Heart right ventricle (tissue), 16 donors: Measurements from ENCODE around the gene EPO. TPM values are rescaled to one million over a fixed set of nuclear protein-coding genes. Genes with fewer than 3 reads are reported as not detected.
"Not testable (repeated sequence)": the region's sequence is repeated elsewhere in the genome, so short reads cannot be mapped to it uniquely, and the experiment has no call there.

ENCODE experiments used
- ATAC-seq, 8 donors: fragments of 200-7000 bp; cut with Tn5 transposase; one replicate each; pipeline ENCODE4 v1.9.1; 2020; ENCODE audit warnings: mild to moderate bottlenecking in 8 of 8, moderate library complexity in 8 of 8, moderate number of reproducible peaks in 1 of 8
- DNase-seq, 2 donors: peaks; one replicate each; pipeline ENCODE4 v3.0.0-alpha.2; 2020
- H3K27ac ChIP-seq, 10 donors: fragments of 200-600 bp; sonication (generic) in 2 of 10; one replicate each; pipeline versions ENCODE4 v1.5.0 to v1.8.0; 2020 to 2022; ENCODE audit warnings: mild to moderate bottlenecking in 3 of 10
- H3K27me3 ChIP-seq, 7 donors: fragments of 200-600 bp; one replicate each; pipeline ENCODE4 v1.8.0; 2021 to 2022; ENCODE audit warnings: mild to moderate bottlenecking in 2 of 7
- H3K36me3 ChIP-seq, 9 donors: fragments of 200-600 bp; sonication (generic) in 1 of 9; one replicate each; pipeline versions ENCODE4 v1.5.0 to v1.8.0; 2020 to 2022; ENCODE audit warnings: mild to moderate bottlenecking in 2 of 9
- H3K4me1 ChIP-seq, 9 donors: fragments of 200-600 bp; sonication (generic) in 1 of 9; one replicate each; pipeline versions ENCODE4 v1.5.0 to v1.8.0; 2020 to 2022; ENCODE audit warnings: mild to moderate bottlenecking in 4 of 9
- H3K4me3 ChIP-seq, 10 donors: fragments of 200-600 bp; sonication (generic) in 2 of 10; one replicate each; pipeline versions ENCODE4 v1.5.0 to v1.8.0; 2020 to 2022; ENCODE audit warnings: mild to moderate bottlenecking in 7 of 10, moderate library complexity in 2 of 10
- H3K9me3 ChIP-seq, 11 donors: fragments of 200-600 bp in 10 of 11; sonication (generic) in 2 of 11; one replicate each; pipeline versions ENCODE4 v1.5.0 to v1.8.0; 2013 to 2022; ENCODE audit warnings: mild to moderate bottlenecking in 2 of 11, control low read depth in 1 of 11, moderate library complexity in 1 of 11
- WGBS, 2 donors: extraction: QIAGEN DNeasy Blood & Tissue Kit; methylation state at CpG; one replicate each; pipeline ENCODE4 v1.1.7; 2013; ENCODE audit warnings: inconsistent platforms in 1 of 2; 5-methylcytosine and 5-hydroxymethylcytosine counted together
- intact Hi-C, 10 donors: fragments of 100-400 bp; cut with DNase I; formaldehyde crosslinking; loops; one replicate each; pipeline versions ENCODE4 v1.11.1 to v1.14.2; 2022
- polyA plus RNA-seq, 2 donors: library from polyadenylated mRNA; stranded (reverse); fragments of 200-250 nt; gene quantifications; one replicate each; pipeline ENCODE4 v1.2.3, GENCODE V29; 2013
- total RNA-seq, 10 donors: library from RNA; stranded (reverse); fragmentation: NEBNext Ultra II Directional in 3 of 10; extraction: Animal tissue kit (Norgen Biotek cat#: 25700) in 3 of 10; gene quantifications; one replicate each; pipeline versions ENCODE4 v1.2.1 to v1.2.4, GENCODE V29; 2021 to 2023
- TF ChIP-seq, protein P1 (sequence below), 9 donors: fragments of 200-600 bp; sonication (generic) in 2 of 9; IDR thresholded peaks; one replicate each; pipeline versions ENCODE4 v1.5.0 to v1.8.0; 2021 to 2022; ENCODE audit warnings: antibody characterized with exemption in 9 of 9, mild to moderate bottlenecking in 5 of 9, moderate library complexity in 1 of 9
- donor health status: Arrhythmogenic right ventricular cardiomyopathy.
- donor health status: ischemic (EF 13 %, LVEDD 7.1; RV severe dilation, severe dysfunction).
- donor health status: healthy with polysubstance abuse.
- donor health status: DM: no; HTN: yes; CAD: no.
- donor health status: DM: no; HTN: no; CAD: no.
- donor health status: ischemic (EF 25% LVEDD 6.9; RV normal size, moderate dysfunction).
- donor health status: ischemic (EF 25% LVEDD 5.7; RV mildly dilated, moderate dysfunction).
- donor health status: healthy.
- donor health status: DM: yes; HTN: yes; CAD: no.
- donor health status: Ischemic cardiomyopathy.
- donor health status: ischemic (EF 35%, LVEDD 5.7; RV mildly dilated, moderate dysfunction).
- donor health status: nonischemic (EF 11% LVEDD 7.7; RV severe dilation, severe dysfunction).
- donor health status: DM: yes; HTN: yes; CAD: no.
- donor health status: PGD.
- donor health status: ischemic (EF 29% LVEDD 5.4; RV normal size, mild dysfunction).
- donor health status: nonischemic (EF 23%, LVEDD 6.1; RV moderate dilation, normal function).

Gene EPO
- total and polyA plus RNA-seq, 12 donors: 0.23 TPM; not detected in 11

DNA sequence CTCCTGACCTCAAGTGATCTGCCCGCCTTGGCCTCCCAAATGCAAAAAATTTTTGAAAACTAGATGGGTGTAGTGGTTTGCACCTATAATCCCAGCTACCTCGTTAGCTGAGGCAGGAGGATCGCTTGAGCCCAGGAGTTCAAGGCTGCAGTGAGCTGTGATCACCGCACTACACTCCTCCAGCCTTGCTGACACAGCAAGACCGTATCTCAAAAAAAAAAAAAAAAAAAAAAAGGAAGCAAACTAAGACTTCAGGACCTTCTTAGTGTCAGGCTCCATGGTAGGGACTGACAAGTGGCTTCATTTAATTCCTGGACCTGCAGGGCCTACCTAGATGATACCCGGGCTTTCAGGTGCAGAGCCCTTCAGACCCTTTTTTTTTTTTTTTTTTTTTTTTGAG is 11.9 kb upstream of the EPO start:
- intact Hi-C loops: loop anchor here in 4 of 10 donors (5.0 to 10.0 kb wide), 2 partner anchors 144 to 244 kb away; partner anchors contain the start of genes SLC12A9 (in 4 of the 4) and SPACDR (in 1 of the 4)

DNA sequence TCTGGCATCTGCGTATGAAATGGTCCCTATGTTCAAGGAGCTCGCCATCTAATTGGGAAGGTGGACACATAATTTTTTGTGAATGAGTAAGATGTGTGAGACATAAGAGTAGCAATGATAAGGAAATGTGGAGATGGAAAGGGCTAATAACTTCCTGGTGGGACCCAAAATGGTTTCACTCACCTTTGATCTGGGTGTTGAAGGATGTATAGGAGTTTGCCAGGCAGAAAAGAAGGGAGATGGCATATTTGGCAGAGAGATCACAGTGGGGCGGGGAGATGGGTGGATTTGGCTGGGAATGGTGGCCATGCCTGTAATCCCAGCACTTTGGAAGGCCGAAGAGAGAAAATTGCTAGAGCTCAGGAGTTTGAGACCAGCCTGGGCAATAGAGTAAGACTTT is 9.8 kb upstream of the EPO start:
- ATAC-seq (no peak), DNase-seq (no peak)
- peaks cover 0 to 22% (median 0%) of the 10 kb centered on the region in 9 donors for H3K36me3 ChIP-seq
- intact Hi-C loops: loop anchor here in 2 of 10 donors (10.0 kb wide), 1 partner anchor 144 kb away; the partner anchor contains the start of gene SLC12A9 (in 2 of the 2)
- TF ChIP-seq, protein P1, sequence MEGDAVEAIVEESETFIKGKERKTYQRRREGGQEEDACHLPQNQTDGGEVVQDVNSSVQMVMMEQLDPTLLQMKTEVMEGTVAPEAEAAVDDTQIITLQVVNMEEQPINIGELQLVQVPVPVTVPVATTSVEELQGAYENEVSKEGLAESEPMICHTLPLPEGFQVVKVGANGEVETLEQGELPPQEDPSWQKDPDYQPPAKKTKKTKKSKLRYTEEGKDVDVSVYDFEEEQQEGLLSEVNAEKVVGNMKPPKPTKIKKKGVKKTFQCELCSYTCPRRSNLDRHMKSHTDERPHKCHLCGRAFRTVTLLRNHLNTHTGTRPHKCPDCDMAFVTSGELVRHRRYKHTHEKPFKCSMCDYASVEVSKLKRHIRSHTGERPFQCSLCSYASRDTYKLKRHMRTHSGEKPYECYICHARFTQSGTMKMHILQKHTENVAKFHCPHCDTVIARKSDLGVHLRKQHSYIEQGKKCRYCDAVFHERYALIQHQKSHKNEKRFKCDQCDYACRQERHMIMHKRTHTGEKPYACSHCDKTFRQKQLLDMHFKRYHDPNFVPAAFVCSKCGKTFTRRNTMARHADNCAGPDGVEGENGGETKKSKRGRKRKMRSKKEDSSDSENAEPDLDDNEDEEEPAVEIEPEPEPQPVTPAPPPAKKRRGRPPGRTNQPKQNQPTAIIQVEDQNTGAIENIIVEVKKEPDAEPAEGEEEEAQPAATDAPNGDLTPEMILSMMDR (IDR thresholded peaks at IDR 0.05): no peak
- H3K27me3 ChIP-seq: no peaks in the 10 kb centered on the region
- no peak overlapping the region for H3K4me3 ChIP-seq
- no peak overlapping the region for H3K27ac ChIP-seq
- 74 to 99% methylated on average over 4 of the region's 4 CpGs for WGBS, 2 donors
- H3K9me3 ChIP-seq: no peaks in the 10 kb centered on the region
- peaks cover 4 to 15% (median 13%) of the 10 kb centered on the region in 9 donors for H3K4me1 ChIP-seq

More for the DNA sequence above, 11.9 kb upstream of the EPO start:
- ATAC-seq: no peak
- H3K9me3 ChIP-seq: no peaks in the 10 kb centered on the region
- no peak overlapping the region for H3K27ac ChIP-seq
- DNase-seq: no peak
- peaks cover 4 to 24% (median 17%) of the 10 kb centered on the region in 9 donors for H3K4me1 ChIP-seq
- peaks cover 0 to 22% (median 0%) of the 10 kb centered on the region in 9 donors for H3K36me3 ChIP-seq
- WGBS, 2 donors: 89 to 92% methylated on average over 6 of the region's 6 CpGs
- H3K4me3 ChIP-seq: no peak overlapping the region
- TF ChIP-seq, protein P1 (IDR thresholded peaks at IDR 0.05): no peak
- H3K27me3 ChIP-seq: no peaks in the 10 kb centered on the region

GRCh38 chr7:100711369-100711768 is 8.9 kb upstream of the EPO start:
- WGBS, 2 donors: 68 to 74% methylated on average over 11 of the region's 11 CpGs
- Histone ChIP-seq H3K27ac (no peak overlapping the region), H3K36me3 (peaks cover 0 to 22% (median 0%) of the 10 kb centered on the region in 9 donors), H3K9me3 (no peaks in the 10 kb centered on the region), H3K27me3 (no peaks in the 10 kb centered on the region), H3K4me1 (peaks cover 4 to 15% (median 12%) of the 10 kb centered on the region in 9 donors), H3K4me3 (no peak overlapping the region)
- ATAC-seq: no peak
- DNase-seq: no peak
- TF ChIP-seq, protein P1 (IDR thresholded peaks at IDR 0.05): no peak
- intact Hi-C loops: loop anchor here in 2 of 10 donors (10.0 kb wide), 1 partner anchor 143 kb away; the partner anchor contains the start of gene SLC12A9 (in 2 of the 2)

- H3K4me3 ChIP-seq: no peak overlapping the region
- no peak overlapping the region for H3K27ac ChIP-seq
- H3K36me3 ChIP-seq: no peaks in the 10 kb centered on the region
- no peaks in the 10 kb centered on the region for H3K9me3 ChIP-seq
- ATAC-seq: no peak
- TF ChIP-seq, protein P1 (IDR thresholded peaks at IDR 0.05): no peak
- peaks cover 0 to 11% (median 8%) of the 10 kb centered on the region in 7 donors for H3K27me3 ChIP-seq
- WGBS, 2 donors: 70 to 77% methylated on average over 8 of the region's 8 CpGs
- H3K4me1 ChIP-seq: no peaks in the 10 kb centered on the region
- intact Hi-C loops: loop anchor here in 2 of 10 donors (10.0 kb wide), 1 partner anchor 140 kb away; the partner anchor contains the start of gene SLC12A9 (in 2 of the 2)
- no peak for DNase-seq
These were observed 5.5 kb upstream of the EPO start for GRCh38 chr7:100714725-100715124.

DNA sequence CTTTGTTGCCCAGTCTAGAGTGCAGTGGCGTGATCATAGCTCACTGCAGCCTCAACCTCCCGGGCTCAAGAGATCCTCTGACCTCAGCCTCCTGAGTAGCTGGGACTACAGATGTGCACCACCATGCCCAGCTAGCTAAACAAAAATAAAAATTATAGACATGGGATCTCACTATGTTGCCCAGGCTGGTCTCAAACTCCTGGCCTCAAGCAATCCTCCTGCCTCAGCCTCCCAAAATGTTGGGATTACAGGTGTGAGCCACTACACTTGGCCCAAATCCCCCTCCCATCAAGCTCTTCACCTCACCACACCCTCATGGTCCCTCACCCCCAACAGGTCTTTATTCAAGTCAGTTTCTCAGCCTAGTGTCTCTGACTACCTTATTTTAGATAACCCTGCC is 3.2 kb upstream of the EPO start:
- not testable (repeated sequence) for H3K9me3 ChIP-seq, H3K27ac ChIP-seq, H3K4me3 ChIP-seq, H3K36me3 ChIP-seq, ATAC-seq, DNase-seq
- intact Hi-C loops: loop anchor here in 2 of 10 donors (10.0 kb wide), 1 partner anchor 138 kb away; the partner anchor contains the start of gene SLC12A9 (in 2 of the 2)
- H3K27me3 ChIP-seq: peaks cover 4 to 34% (median 32%) of the 10 kb centered on the region in 7 donors
- peaks cover 0 to 12% (median 0%) of the 10 kb centered on the region in 9 donors for H3K4me1 ChIP-seq
- 86 to 89% methylated on average over 2 of the region's 2 CpGs for WGBS, 2 donors
